GM19455 (cell line): ENCODE results near the gene MAP4K5.

Experiments
- ATAC-seq: cut with Tn5 transposase; IDR thresholded peaks from one replicate; pipeline ENCODE4 v1.9.1; 2021; ENCODE audit not compliant: unreplicated experiment

MAP4K5 gene

DNA sequence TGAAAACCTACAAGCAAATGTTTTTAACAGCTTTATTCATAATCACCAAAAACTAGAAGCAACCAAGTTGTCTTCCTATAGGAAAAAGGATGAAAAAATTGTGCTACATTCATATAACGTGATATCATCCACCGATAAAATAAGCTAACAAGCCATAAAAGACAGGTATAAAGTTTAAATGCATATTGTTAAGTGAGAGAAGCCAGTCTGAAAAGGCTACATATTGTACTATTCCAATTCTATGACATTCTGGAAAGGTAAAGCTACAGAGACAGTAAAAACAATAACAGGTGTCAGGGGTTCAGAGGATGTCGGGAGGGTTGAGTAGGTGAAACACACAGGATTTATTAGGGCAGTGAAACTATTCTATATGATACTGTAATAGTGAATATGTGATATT lies 158.4 kb downstream of the MAP4K5 start:
- ATAC-seq, result no peak

- ATAC-seq, result no peak
These were observed 160.8 kb downstream of the MAP4K5 start for GRCh38 chr14:50371546-50371945.
